ENCODE measurements around the gene MAN1C1.

GRCh38 chr1:25698252-25698651, 81.7 kb downstream of the MAN1C1 start:
- TF ChIP-seq EZH2 (IDR thresholded peaks at IDR 0.05; ENCODE audit: borderline replicate concordance, low read length): no peak
- TF ChIP-seq, protein P1, sequence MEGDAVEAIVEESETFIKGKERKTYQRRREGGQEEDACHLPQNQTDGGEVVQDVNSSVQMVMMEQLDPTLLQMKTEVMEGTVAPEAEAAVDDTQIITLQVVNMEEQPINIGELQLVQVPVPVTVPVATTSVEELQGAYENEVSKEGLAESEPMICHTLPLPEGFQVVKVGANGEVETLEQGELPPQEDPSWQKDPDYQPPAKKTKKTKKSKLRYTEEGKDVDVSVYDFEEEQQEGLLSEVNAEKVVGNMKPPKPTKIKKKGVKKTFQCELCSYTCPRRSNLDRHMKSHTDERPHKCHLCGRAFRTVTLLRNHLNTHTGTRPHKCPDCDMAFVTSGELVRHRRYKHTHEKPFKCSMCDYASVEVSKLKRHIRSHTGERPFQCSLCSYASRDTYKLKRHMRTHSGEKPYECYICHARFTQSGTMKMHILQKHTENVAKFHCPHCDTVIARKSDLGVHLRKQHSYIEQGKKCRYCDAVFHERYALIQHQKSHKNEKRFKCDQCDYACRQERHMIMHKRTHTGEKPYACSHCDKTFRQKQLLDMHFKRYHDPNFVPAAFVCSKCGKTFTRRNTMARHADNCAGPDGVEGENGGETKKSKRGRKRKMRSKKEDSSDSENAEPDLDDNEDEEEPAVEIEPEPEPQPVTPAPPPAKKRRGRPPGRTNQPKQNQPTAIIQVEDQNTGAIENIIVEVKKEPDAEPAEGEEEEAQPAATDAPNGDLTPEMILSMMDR (conservative IDR thresholded peaks at IDR 0.05 in 1 of 2, IDR thresholded peaks at IDR 0.05 in 1 of 2; ENCODE audit: extremely low read depth in 1 of 2, insufficient read depth in 1 of 2, low read depth in 1 of 2, low read length in 2 of 2): no peak
